ENCODE data around the gene BICDL2. TPM values are rescaled to one million over a fixed set of nuclear protein-coding genes. Genes with fewer than 3 reads are reported as not detected.
"Not testable (repeated sequence)": the region's sequence is repeated elsewhere in the genome, so short reads cannot be mapped to it uniquely, and the experiment has no call there.

BICDL2 gene, protein sequence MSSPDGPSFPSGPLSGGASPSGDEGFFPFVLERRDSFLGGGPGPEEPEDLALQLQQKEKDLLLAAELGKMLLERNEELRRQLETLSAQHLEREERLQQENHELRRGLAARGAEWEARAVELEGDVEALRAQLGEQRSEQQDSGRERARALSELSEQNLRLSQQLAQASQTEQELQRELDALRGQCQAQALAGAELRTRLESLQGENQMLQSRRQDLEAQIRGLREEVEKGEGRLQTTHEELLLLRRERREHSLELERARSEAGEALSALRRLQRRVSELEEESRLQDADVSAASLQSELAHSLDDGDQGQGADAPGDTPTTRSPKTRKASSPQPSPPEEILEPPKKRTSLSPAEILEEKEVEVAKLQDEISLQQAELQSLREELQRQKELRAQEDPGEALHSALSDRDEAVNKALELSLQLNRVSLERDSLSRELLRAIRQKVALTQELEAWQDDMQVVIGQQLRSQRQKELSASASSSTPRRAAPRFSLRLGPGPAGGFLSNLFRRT
- polyA plus RNA-seq (2014; cell fraction: cytosol; rRNA removed) = not detected in 2 replicates
- 0.73 TPM in 1 of 2 replicates, not detected in the other for polyA plus RNA-seq (2014; cell fraction: nucleus; rRNA removed)

- DNase-seq (ENCODE audit: low spot score) = no peak
These were observed at the start of gene BICDL2 for GRCh38 chr16:3036726-3037315. BICDL2 (minus strand) TSS chr16:3036944; CDS start chr16:3035496, 1,448 bp downstream.

GRCh38 chr16:3085868-3086595, 49.3 kb upstream of the BICDL2 start:
- DNase-seq (ENCODE audit: low spot score) = no peak

GRCh38 chr16:3084969-3085670, 48.4 kb upstream of the BICDL2 start:
- no peak for DNase-seq (ENCODE audit: low spot score)

- no peak for DNase-seq (ENCODE audit: low spot score)
These were observed 47.7 kb upstream of the BICDL2 start for GRCh38 chr16:3084491-3084890.

GRCh38 chr16:3083408-3083807, 46.7 kb upstream of the BICDL2 start:
- DNase-seq (ENCODE audit: low spot score) = not testable (repeated sequence)

DNA sequence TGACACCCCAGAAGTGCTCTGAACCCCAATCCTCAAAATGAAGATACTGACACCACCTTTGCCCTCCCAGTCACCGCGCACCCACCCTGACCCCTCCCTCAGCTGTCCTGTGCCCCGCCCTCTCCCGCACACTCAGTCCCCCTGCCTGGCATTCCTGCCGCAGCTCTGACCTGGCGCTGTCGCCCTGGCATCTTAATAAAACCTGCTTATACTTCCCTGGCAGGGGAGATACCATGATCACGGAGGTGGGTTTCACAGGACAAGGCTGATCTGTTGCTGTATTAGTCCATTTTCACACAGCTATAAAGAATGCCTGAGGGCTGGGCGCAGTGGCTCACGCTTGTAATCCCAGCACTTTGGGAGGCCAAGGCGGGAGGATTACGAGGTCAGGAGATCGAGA, 45.2 kb upstream of the BICDL2 start:
- not testable (repeated sequence) for DNase-seq (ENCODE audit: low spot score)

DNA sequence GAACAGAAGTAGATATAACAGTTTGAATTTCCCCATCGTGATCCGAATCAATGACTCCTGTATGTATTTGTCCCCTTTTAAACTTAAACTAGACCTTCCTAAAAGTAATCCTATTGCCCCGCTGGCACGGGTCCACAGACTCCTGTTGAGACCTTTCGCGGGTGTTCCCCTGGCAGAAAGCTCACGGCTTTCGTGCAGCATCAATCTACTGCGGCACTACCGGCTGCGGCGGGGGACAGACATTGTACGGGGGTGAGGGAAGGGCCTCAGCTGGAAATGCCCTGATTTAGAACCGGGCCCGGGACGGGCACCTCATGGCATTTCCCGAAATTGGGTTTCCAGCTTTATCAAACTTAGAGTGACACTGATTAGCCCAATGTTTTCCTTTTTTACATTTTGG, 43.3 kb upstream of the BICDL2 start:
- no peak for DNase-seq (ENCODE audit: low spot score)

DNA sequence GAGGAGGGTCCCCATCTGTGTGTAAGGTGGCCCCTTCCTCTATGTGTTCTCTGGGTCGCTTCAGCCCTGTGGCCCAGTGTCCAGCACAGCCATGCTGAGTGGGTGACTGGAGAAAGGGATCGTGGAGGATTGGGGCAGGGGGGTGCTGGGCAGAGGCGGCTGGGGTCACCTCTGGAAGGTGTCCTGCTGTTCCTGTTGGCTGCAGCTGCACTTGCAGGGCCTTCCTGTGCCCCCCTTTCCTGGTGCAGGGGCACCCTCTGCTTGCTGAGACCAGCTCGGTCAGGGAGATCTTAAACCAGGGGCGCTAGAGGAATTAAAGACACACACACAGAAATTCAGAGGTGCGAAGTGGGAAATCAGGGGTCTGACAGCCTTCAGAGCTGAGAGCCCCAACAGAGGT, 39.8 kb upstream of the BICDL2 start:
- DNase-seq (ENCODE audit: low spot score) = no peak

- not testable (repeated sequence) for DNase-seq (ENCODE audit: low spot score)
These were observed 39.2 kb upstream of the BICDL2 start for GRCh38 chr16:3075946-3076345.

GRCh38 chr16:3075523-3075915, 38.8 kb upstream of the BICDL2 start:
- DNase-seq (ENCODE audit: low spot score) = no peak

DNA sequence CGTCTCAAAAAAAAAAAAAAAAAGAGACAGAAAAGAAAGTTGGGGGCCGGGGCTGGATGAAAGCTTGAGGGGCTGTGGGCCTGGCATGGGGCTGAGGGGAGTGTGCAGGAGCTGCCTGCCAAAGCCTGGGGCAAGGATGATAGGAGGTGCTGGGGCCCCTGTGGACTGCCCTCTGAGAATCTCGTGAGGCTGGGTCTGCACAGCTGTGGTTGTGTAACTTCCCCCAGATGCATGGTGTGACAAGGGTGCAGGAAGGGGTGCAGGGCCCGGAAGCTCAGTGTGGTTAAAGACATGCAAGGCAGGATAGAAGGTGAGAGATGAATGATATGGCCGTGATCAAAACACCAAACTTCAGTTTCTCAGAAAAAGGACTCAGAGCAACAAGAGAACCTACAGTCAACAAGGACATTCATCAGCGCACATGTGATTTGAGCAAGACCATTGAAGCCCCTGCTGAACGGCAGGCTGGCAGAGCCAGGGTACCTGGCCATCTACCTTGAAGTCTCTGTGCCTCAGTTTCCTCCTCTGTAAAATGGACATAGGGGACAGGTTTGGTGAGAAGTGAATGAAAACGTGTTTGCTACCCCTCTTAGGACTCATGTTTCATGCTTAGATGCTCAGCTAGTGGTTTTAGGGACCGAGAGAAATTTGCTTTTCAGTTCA, 38.2 kb upstream of the BICDL2 start:
- no peak for DNase-seq (ENCODE audit: low spot score)

DNA sequence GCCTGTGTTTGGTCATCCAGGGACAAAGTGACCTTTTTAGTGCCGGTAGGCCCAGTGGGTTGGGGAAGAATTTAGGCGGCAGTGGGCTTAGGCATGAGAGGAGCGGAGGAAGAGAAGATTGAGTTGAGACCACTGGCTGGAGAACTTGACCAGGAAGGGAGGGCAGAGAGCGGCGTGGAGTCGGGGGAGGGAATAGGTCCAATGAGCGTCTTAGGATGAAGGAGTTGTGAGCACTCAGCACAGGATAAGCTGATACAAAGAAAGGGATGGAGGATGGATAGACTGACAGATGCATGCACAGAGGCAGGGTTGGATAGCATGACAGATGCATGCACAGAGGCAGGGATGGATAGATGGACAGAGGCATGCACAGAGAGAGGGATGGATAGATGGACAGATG, 36.7 kb upstream of the BICDL2 start:
- no peak for DNase-seq (ENCODE audit: low spot score)

- not testable (repeated sequence) for DNase-seq (ENCODE audit: low spot score)
These were observed 36.0 kb upstream of the BICDL2 start for GRCh38 chr16:3072576-3073263.

DNA sequence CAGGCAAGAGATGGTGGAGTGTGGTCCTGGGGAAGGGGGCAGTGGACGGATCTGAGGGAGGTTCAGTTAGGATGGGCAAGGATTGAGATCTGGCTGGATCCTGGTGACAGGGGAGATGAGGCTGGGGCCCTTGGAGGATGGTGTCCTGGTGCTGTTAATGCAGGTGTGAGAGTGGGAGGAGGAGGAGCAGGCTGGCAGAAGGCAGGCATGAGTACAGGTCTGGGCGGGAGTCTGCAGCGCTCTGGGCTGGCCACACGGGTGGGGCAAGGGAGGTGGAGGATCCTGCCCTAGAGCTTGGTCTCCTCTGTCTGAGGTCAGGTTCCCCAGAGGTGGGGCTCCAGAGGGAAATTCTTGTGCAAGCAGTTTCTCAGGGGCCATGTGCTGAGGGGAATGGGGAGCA, 35.4 kb upstream of the BICDL2 start:
- DNase-seq (ENCODE audit: low spot score) = not testable (repeated sequence)

- no peak for DNase-seq (ENCODE audit: low spot score)
These were observed 34.9 kb upstream of the BICDL2 start for GRCh38 chr16:3071655-3072054.

- no peak for DNase-seq (ENCODE audit: low spot score)
These were observed 33.9 kb upstream of the BICDL2 start for GRCh38 chr16:3070608-3071111.

- DNase-seq (ENCODE audit: low spot score) = not testable (repeated sequence)
These were observed 32.4 kb upstream of the BICDL2 start for GRCh38 chr16:3069146-3069545.

GRCh38 chr16:3068487-3068886, 31.7 kb upstream of the BICDL2 start:
- DNase-seq (ENCODE audit: low spot score) = no peak

DNA sequence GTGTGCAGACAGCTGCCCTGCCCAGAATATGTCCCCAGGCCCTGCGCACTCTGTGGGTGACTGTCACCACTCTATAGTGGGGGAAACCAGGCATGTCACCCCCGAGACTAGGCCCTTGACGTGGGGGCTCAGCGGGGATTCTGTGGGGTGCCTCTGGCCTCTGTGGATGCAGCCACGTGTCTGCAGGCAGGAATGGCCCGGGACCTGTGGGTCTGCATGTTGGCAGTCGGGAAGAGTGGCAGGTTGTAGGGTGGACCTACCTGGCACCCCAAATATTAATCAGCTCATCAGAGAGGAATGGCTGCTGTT, 29.6 kb upstream of the BICDL2 start:
- DNase-seq (ENCODE audit: low spot score) = no peak

DNA sequence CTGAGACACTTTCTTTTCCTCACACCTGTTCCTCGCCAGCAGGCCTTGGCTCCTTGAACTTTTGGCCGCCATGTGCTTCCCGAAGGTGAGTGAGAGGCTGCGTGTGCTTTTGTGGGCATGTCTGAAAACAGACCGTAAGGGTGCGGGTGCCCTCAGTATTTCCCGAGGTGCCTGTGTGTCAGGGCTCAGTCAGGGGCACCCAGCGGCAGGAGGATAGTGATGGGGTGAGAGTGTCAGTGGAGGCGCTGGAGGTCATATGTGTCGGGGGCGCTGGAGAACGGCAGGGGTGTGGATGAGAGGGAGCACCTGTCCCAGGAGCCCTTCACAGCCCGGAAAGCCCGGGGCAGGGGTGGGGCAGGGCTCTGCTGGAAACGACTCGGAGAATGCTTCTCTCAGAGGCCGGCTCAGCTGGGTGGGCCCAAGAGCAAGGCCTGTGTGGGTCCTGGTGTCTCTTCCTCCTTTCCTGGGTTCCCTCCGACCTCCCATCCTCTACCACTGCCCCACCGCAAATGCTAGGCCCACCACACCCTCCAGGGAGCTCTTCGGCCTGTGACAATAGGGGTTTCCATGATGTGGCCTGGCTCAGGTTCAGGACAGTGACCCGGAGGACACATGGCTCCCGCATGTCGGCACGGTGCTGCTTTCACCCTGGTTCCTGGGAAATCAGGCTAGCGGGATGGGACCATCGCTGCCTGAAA, 29.1 kb upstream of the BICDL2 start:
- DNase-seq (ENCODE audit: low spot score) = no peak

All from SK-N-DZ (cell line).